NCI-H748 (cell line): ENCODE results near the gene FBXL16.

Experiments used
- DNase-seq: peaks from one replicate; lab custom pipeline; 2025; ENCODE audit not compliant: unreplicated experiment; lab: John Stamatoyannopoulos, UW

The FBXL16 gene

GRCh38 chr16:666572-666971 lies 39.0 kb downstream of the FBXL16 start:
- DNase-seq: no peak

- DNase-seq: no peak
These were observed 43.0 kb downstream of the FBXL16 start for GRCh38 chr16:662597-662996.

- no peak for DNase-seq
These were observed 43.5 kb downstream of the FBXL16 start for GRCh38 chr16:662095-662494.

- no peak for DNase-seq
These were observed 44.3 kb downstream of the FBXL16 start for GRCh38 chr16:661184-661821.

- peak; percentile 75 for DNase-seq
These were observed 45.0 kb downstream of the FBXL16 start for GRCh38 chr16:660459-661183.

GRCh38 chr16:660132-660458 lies 45.5 kb downstream of the FBXL16 start:
- DNase-seq: no peak

- no peak for DNase-seq
These were observed 46.0 kb downstream of the FBXL16 start for GRCh38 chr16:659618-660017.

- DNase-seq: no peak
These were observed 46.7 kb downstream of the FBXL16 start for GRCh38 chr16:658679-659571.

- DNase-seq: no peak
These were observed 48.1 kb downstream of the FBXL16 start for GRCh38 chr16:657487-657886.

GRCh38 chr16:654034-654433 lies 51.6 kb downstream of the FBXL16 start:
- no peak for DNase-seq

- no peak for DNase-seq
These were observed 52.9 kb downstream of the FBXL16 start for GRCh38 chr16:652454-653305.

GRCh38 chr16:651844-652243 lies 53.8 kb downstream of the FBXL16 start:
- DNase-seq: no peak

- DNase-seq: peak; percentile 17
These were observed 56.0 kb downstream of the FBXL16 start for GRCh38 chr16:649631-650030.

- peak; percentile 91 for DNase-seq
These were observed 56.6 kb downstream of the FBXL16 start, which contains the start of gene WDR90 for GRCh38 chr16:648781-649589. WDR90 (plus strand) TSS chr16:649365; CDS start chr16:649417, 52 bp downstream.

GRCh38 chr16:648071-648780 lies 57.4 kb downstream of the FBXL16 start:
- peak; percentile 56 for DNase-seq

GRCh38 chr16:647173-647902 lies 58.3 kb downstream of the FBXL16 start:
- no peak for DNase-seq

- DNase-seq: no peak
These were observed 58.9 kb downstream of the FBXL16 start for GRCh38 chr16:646679-647172.

- no peak for DNase-seq
These were observed 59.5 kb downstream of the FBXL16 start for GRCh38 chr16:645852-646678.
